Left lung (tissue), 10 donors: ENCODE results near the gene ABHD17C. TPM values are rescaled to one million over a fixed set of nuclear protein-coding genes. Genes with fewer than 3 reads are reported as not detected.
"Not testable (repeated sequence)": the region's sequence is repeated elsewhere in the genome, so short reads cannot be mapped to it uniquely, and the experiment has no call there.

Experiments
- ATAC-seq: fragments of 200-7000 bp; cut with Tn5 transposase; one replicate; pipeline ENCODE4 v1.9.1; 2020; ENCODE audit warnings: moderate library complexity
- DNase-seq, 4 donors: peaks; one replicate each; pipeline ENCODE4 v3.0.0-alpha.2; 2013 to 2020
- H3K27ac ChIP-seq, 2 donors: fragments of 200-600 bp; sonication (generic) in 1 of 2; one replicate each; pipeline versions ENCODE4 v1.5.0 to v1.8.0; 2020 to 2021
- H3K27me3 ChIP-seq, 2 donors: fragments of 200-600 bp; sonication (generic) in 1 of 2; one replicate each; pipeline versions ENCODE4 v1.5.0 to v1.8.0; 2020 to 2021
- H3K36me3 ChIP-seq, 2 donors: fragments of 200-600 bp; sonication (generic) in 1 of 2; one replicate each; pipeline versions ENCODE4 v1.5.0 to v1.8.0; 2020 to 2021
- H3K4me1 ChIP-seq, 2 donors: fragments of 200-600 bp; one replicate each; pipeline ENCODE4 v1.8.0; 2021
- H3K4me3 ChIP-seq, 2 donors: fragments of 200-600 bp; sonication (generic) in 1 of 2; one replicate each; pipeline versions ENCODE4 v1.5.0 to v1.8.0; 2020 to 2021; ENCODE audit warnings: mild to moderate bottlenecking in 1 of 2
- H3K9me3 ChIP-seq, 2 donors: fragments of 200-600 bp; sonication (generic) in 1 of 2; one replicate each; pipeline versions ENCODE4 v1.5.0 to v1.8.0; 2020 to 2021
- CTCF ChIP-seq, 2 donors: fragments of 200-600 bp; sonication (generic) in 1 of 2; IDR thresholded peaks; one replicate each; pipeline versions ENCODE4 v1.5.0 to v1.8.0; 2021; ENCODE audit warnings: antibody characterized with exemption in 2 of 2
- intact Hi-C, 2 donors: fragments of 100-400 bp; cut with DNase I; formaldehyde crosslinking; loops; one replicate each; pipeline versions ENCODE4 v1.11.2 to v1.14.2; 2022
- polyA plus RNA-seq, 6 donors: library from polyadenylated mRNA; unstranded; fragments of 120-200 nt; gene quantifications; one replicate each; pipeline ENCODE4 v1.2.1, GENCODE V29; 2013; ENCODE audit not compliant: insufficient read length in 6 of 6
- total RNA-seq, 2 donors: library from RNA; stranded (reverse); fragmentation: NEBNext Ultra II Directional; extraction: Animal tissue kit (Norgen Biotek cat#: 25700); gene quantifications; one replicate each; pipeline ENCODE4 v1.2.1, GENCODE V29; 2021
- donor health status: DM: no; HTN: yes; CAD: no.
- donor health status: DM: no; HTN: no; CAD: no.

ABHD17C gene
- total and polyA plus RNA-seq, 8 donors = 23.7 to 34.3 (median 27.8) TPM

- TF ChIP-seq CTCF (IDR thresholded peaks at IDR 0.05) = no peak
Observed at GRCh38 chr15:80761754-80762153, 66.6 kb downstream of the ABHD17C start.

GRCh38 chr15:80763235-80763634 lies 68.1 kb downstream of the ABHD17C start:
- DNase-seq, H3K4me1 ChIP-seq, intact Hi-C loops, H3K27ac ChIP-seq, H3K36me3 ChIP-seq, ATAC-seq, H3K9me3 ChIP-seq, H3K27me3 ChIP-seq, H3K4me3 ChIP-seq: not testable (repeated sequence)

More at GRCh38 chr15:80761754-80762153, 66.6 kb downstream of the ABHD17C start:
- ATAC-seq = no peak
- intact Hi-C loops = no loop called here
- Histone ChIP-seq H3K27ac (no peak overlapping the region), H3K4me3 (no peak overlapping the region), H3K27me3 (no peaks in the 10 kb centered on the region), H3K4me1 (no peaks in the 10 kb centered on the region), H3K9me3 (no peaks in the 10 kb centered on the region), H3K36me3 (no peaks in the 10 kb centered on the region)
- no peak for DNase-seq

GRCh38 chr15:80764535-80764934 lies 69.4 kb downstream of the ABHD17C start:
- Histone ChIP-seq H3K36me3 (no peaks in the 10 kb centered on the region), H3K27me3 (no peaks in the 10 kb centered on the region), H3K4me3 (no peak overlapping the region), H3K9me3 (no peaks in the 10 kb centered on the region), H3K4me1 (no peaks in the 10 kb centered on the region), H3K27ac (no peak overlapping the region)
- ATAC-seq (no peak), DNase-seq (no peak)
- no peak for TF ChIP-seq CTCF (IDR thresholded peaks at IDR 0.05)
- intact Hi-C loops = no loop called here

- Histone ChIP-seq H3K36me3 (no peaks in the 10 kb centered on the region), H3K27me3 (no peaks in the 10 kb centered on the region)
Observed at GRCh38 chr15:80766275-80766674, 71.2 kb downstream of the ABHD17C start.

GRCh38 chr15:80768158-80768557 lies 73.0 kb downstream of the ABHD17C start:
- Histone ChIP-seq H3K27ac (no peak overlapping the region), H3K27me3 (no peaks in the 10 kb centered on the region), H3K36me3 (no peaks in the 10 kb centered on the region), H3K4me1 (no peaks in the 10 kb centered on the region), H3K4me3 (no peak overlapping the region), H3K9me3 (no peaks in the 10 kb centered on the region)
- ATAC-seq = no peak
- TF ChIP-seq CTCF (IDR thresholded peaks at IDR 0.05) = no peak
- intact Hi-C loops = no loop called here
- no peak for DNase-seq

More at GRCh38 chr15:80766275-80766674, 71.2 kb downstream of the ABHD17C start:
- H3K4me3 ChIP-seq = no peak overlapping the region
- no peak for ATAC-seq
- H3K4me1 ChIP-seq = no peaks in the 10 kb centered on the region
- TF ChIP-seq CTCF (IDR thresholded peaks at IDR 0.05) = no peak
- H3K9me3 ChIP-seq = no peaks in the 10 kb centered on the region
- intact Hi-C loops = no loop called here
- no peak for DNase-seq
- no peak overlapping the region for H3K27ac ChIP-seq

GRCh38 chr15:80769153-80769828 lies 74.2 kb downstream of the ABHD17C start:
- Histone ChIP-seq H3K27ac (no peak overlapping the region), H3K4me1 (no peaks in the 10 kb centered on the region), H3K9me3 (no peaks in the 10 kb centered on the region), H3K36me3 (no peaks in the 10 kb centered on the region), H3K27me3 (no peaks in the 10 kb centered on the region), H3K4me3 (no peak overlapping the region)
- TF ChIP-seq CTCF (IDR thresholded peaks at IDR 0.05) = no peak
- intact Hi-C loops = no loop called here
- ATAC-seq (no peak), DNase-seq (no peak)
